Neutrophil (primary cell): Measurements from ENCODE around the gene CDK5RAP2.
"Not testable (repeated sequence)": the region's sequence is repeated elsewhere in the genome, so short reads cannot be mapped to it uniquely, and the experiment has no call there.

Experiments used
- H3K27ac ChIP-seq: fragments of 200-600 bp; sonication (generic); 2 replicates; pipeline ENCODE4 v1.5.1; 2016; ENCODE audit warnings: mild to moderate bottlenecking, moderate library complexity
- H3K27me3 ChIP-seq: fragments of 200-600 bp; sonication (generic); 2 replicates; pipeline ENCODE4 v1.6.0; 2016; ENCODE audit warnings: mild to moderate bottlenecking
- H3K36me3 ChIP-seq: fragments of 200-600 bp; sonication (generic); 2 replicates; pipeline ENCODE4 v1.5.1; 2017
- H3K4me1 ChIP-seq, 2 experiments: fragments of 200-600 bp in 1 of 2; sonication (generic) in 1 of 2; 1 replicate in 1 of 2; 2 replicates in 1 of 2; pipeline versions ENCODE4 v1.5.1 to v1.6.1; 2013 to 2016; ENCODE audit warnings: low read depth in 1 of 2, low read length in 1 of 2, mild to moderate bottlenecking in 1 of 2, moderate library complexity in 1 of 2; ENCODE audit not compliant: control insufficient read depth in 1 of 2, insufficient read depth in 1 of 2
- H3K4me3 ChIP-seq, 2 experiments: fragments of 200-600 bp in 1 of 2; sonication (generic) in 1 of 2; 1 replicate in 1 of 2; 2 replicates in 1 of 2; pipeline ENCODE4 v1.5.1; 2013 to 2016; ENCODE audit warnings: low read depth in 1 of 2, low read length in 1 of 2, mild to moderate bottlenecking in 1 of 2, moderate library complexity in 1 of 2
- H3K9me3 ChIP-seq: fragments of 200-600 bp; sonication (generic); 2 replicates; pipeline ENCODE4 v1.5.1; 2016
- TF ChIP-seq, protein P1 (sequence below): fragments of 200-600 bp; sonication (generic); IDR thresholded peaks from 2 replicates; pipeline ENCODE4 v1.5.1; 2016; ENCODE audit warnings: antibody characterized with exemption

CDK5RAP2 gene

GRCh38 chr9:120557205-120557604 is 22.8 kb downstream of the CDK5RAP2 start:
- no peak overlapping the region for H3K4me3 ChIP-seq
- H3K4me1 ChIP-seq: peaks cover 8 to 11% of the 10 kb centered on the region in 2 experiments
- TF ChIP-seq, protein P1, sequence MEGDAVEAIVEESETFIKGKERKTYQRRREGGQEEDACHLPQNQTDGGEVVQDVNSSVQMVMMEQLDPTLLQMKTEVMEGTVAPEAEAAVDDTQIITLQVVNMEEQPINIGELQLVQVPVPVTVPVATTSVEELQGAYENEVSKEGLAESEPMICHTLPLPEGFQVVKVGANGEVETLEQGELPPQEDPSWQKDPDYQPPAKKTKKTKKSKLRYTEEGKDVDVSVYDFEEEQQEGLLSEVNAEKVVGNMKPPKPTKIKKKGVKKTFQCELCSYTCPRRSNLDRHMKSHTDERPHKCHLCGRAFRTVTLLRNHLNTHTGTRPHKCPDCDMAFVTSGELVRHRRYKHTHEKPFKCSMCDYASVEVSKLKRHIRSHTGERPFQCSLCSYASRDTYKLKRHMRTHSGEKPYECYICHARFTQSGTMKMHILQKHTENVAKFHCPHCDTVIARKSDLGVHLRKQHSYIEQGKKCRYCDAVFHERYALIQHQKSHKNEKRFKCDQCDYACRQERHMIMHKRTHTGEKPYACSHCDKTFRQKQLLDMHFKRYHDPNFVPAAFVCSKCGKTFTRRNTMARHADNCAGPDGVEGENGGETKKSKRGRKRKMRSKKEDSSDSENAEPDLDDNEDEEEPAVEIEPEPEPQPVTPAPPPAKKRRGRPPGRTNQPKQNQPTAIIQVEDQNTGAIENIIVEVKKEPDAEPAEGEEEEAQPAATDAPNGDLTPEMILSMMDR: no peak
- no peaks in the 10 kb centered on the region for H3K9me3 ChIP-seq
- no peaks in the 10 kb centered on the region for H3K27me3 ChIP-seq
- no peak overlapping the region for H3K27ac ChIP-seq
- H3K36me3 ChIP-seq: peaks cover 6% of the 10 kb centered on the region

DNA sequence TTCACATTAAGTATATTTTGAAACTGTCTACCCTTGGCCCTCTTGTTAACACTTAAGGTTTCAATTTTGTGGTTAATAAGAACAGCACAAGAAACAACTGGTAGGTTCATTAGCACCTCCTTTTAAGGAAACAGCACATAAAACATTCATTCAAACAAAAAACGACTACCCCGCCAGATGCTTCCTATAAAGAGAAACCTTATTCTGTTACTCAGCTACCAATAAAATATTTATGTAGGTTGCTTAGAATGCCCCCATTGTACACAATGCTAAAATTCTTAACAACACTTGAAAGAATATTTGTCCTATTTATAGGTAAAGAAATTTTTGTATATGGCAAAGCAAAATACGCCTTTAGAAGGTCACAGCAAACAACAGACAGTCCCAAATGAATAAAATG is 23.2 kb downstream of the CDK5RAP2 start:
- peaks cover 6% of the 10 kb centered on the region for H3K36me3 ChIP-seq
- H3K4me1 ChIP-seq: peaks cover 8 to 11% of the 10 kb centered on the region in 2 experiments
- H3K27ac ChIP-seq: no peak overlapping the region
- no peaks in the 10 kb centered on the region for H3K9me3 ChIP-seq
- H3K27me3 ChIP-seq: no peaks in the 10 kb centered on the region
- H3K4me3 ChIP-seq: no peak overlapping the region
- TF ChIP-seq, protein P1: no peak

DNA sequence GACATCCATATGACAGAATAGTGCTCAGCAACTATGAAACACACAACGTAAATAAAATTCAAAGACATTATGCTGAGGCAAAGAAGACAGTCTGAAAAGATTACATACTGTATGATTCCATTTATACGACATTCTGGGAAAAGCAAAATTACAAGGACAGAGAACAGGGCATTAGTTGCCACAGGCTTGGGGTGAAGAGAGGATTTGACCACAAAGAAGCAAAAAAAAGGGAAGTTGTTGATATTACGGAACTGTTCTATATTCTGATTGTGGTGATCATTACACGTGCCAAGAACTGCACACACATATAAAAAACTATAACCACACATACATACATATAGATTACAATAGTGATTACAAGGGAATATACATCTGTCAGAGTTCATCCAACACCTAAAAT is 24.1 kb downstream of the CDK5RAP2 start:
- no peak overlapping the region for H3K27ac ChIP-seq
- H3K4me1 ChIP-seq: peaks cover 8 to 11% of the 10 kb centered on the region in 2 experiments
- no peaks in the 10 kb centered on the region for H3K9me3 ChIP-seq
- no peaks in the 10 kb centered on the region for H3K27me3 ChIP-seq
- H3K36me3 ChIP-seq: peaks cover 6% of the 10 kb centered on the region
- TF ChIP-seq, protein P1: no peak
- H3K4me3 ChIP-seq: no peak overlapping the region

GRCh38 chr9:120552210-120552704 is 27.7 kb downstream of the CDK5RAP2 start:
- H3K4me1 ChIP-seq: peaks cover 8 to 11% of the 10 kb centered on the region in 2 experiments
- H3K4me3 ChIP-seq, H3K27me3 ChIP-seq, H3K27ac ChIP-seq, H3K9me3 ChIP-seq: not testable (repeated sequence)
- peaks cover 35% of the 10 kb centered on the region for H3K36me3 ChIP-seq

DNA sequence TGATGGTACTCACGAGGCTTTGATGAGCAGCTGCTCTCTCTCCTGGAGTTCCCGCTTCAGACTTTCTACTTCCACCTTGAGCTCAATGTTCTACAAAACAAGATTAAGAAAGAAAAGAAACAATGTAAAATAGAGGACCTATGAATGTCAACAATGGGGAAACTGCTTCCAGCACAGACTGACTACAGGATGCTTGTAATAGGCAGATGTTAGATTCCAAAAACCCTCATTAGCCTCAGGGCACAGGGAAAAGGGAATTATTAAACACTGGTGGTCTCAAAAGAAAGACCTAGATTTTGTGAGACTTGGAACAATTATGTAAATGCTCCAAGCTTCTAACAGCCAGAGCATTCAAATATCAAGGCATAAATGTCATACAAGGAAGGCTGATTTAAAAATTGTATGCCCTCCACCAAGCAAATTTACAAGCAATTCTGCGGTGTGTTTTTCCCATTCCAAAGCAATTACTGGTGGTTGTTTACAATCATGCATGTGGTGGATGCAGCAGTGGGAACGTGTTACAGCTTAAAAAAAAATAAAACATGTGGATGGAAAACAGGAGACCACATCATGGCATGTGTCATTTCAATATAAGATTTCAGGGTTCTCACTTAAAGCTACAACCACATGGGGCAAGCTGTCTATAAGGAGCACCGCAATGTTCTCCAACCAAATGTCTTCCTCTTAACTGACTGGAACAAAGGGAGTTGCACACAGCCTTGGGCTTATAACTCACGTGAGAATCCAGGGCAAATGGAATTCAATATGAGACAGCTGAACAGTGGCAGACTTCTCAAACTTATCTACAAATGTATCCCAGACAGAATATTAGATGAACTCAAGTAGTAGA is 34.0 kb downstream of the CDK5RAP2 start:
- H3K27me3 ChIP-seq: no peaks in the 10 kb centered on the region
- TF ChIP-seq, protein P1: no peak
- H3K4me3 ChIP-seq: no peak overlapping the region
- no peaks in the 10 kb centered on the region for H3K9me3 ChIP-seq
- H3K27ac ChIP-seq: no peak overlapping the region
- no peaks in the 10 kb centered on the region for H3K4me1 ChIP-seq
- H3K36me3 ChIP-seq: peaks cover 95% of the 10 kb centered on the region

DNA sequence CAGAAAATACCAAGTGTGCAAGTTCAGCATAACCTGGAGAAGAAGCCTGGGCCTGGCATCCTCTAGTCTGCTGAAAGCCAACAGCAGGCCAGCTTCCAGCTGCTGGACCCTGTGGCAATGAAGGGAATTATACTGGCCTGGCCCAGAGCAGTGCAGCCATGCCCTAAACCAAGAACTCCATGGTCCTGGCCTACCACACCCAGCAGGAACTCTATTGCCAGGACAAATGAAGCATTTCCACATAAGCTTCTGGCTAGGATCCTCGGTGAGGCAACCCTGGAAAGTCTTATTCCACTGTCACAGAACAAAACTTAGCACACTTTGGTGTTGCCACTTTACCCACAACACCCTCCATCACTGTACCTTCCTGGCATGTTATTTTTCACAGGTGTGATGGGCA is 35.5 kb downstream of the CDK5RAP2 start:
- Histone ChIP-seq H3K27me3 (no peaks in the 10 kb centered on the region), H3K4me1 (no peaks in the 10 kb centered on the region), H3K27ac (no peak overlapping the region), H3K36me3 (peaks cover 94% of the 10 kb centered on the region), H3K4me3 (no peak overlapping the region), H3K9me3 (no peaks in the 10 kb centered on the region)
- TF ChIP-seq, protein P1: no peak
